BLaER1 treated with 17β-estradiol and CSF1 and Interleukin-3, amounts not matched to agents 10 nM and 100 nM (cell line): ENCODE measurements around the gene TTLL8.

Experiments used
- H3K27ac ChIP-seq, 11 experiments: shearing (Covaris generic); formaldehyde crosslinking; 2 replicates each; pipeline ENCODE4 v1.8.1; 2022
- H3K27me3 ChIP-seq, 11 experiments: shearing (Covaris generic); formaldehyde crosslinking; 2 replicates each; pipeline ENCODE4 v1.8.1; 2022
- H3K36me3 ChIP-seq, 11 experiments: shearing (Covaris generic); formaldehyde crosslinking; 2 replicates each; pipeline ENCODE4 v1.8.1; 2022
- H3K4me1 ChIP-seq, 10 experiments: shearing (Covaris generic); formaldehyde crosslinking; 2 replicates each; pipeline ENCODE4 v1.8.1; 2022
- H3K4me2 ChIP-seq, 11 experiments: shearing (Covaris generic); formaldehyde crosslinking; 2 replicates each; pipeline ENCODE4 v1.8.1; 2022
- H3K4me3 ChIP-seq, 10 experiments: shearing (Covaris generic); formaldehyde crosslinking; 2 replicates each; pipeline ENCODE4 v1.8.1; 2022
- H3K9ac ChIP-seq, 11 experiments: shearing (Covaris generic); formaldehyde crosslinking; 2 replicates each; pipeline ENCODE4 v1.8.1; 2022
- H3K9me3 ChIP-seq, 11 experiments: shearing (Covaris generic); formaldehyde crosslinking; replicated peaks in 1 of 11; 2 replicates each; pipeline ENCODE4 v1.8.1; 2022
- H4K20me1 ChIP-seq, 11 experiments: shearing (Covaris generic); formaldehyde crosslinking; 2 replicates each; pipeline ENCODE4 v1.8.1; 2022
- Cebpa-rat ChIP-seq, 11 experiments: shearing (Covaris generic); IDR thresholded peaks; 2 replicates each; pipeline ENCODE4 v1.8.1; 2022

Gene TTLL8

GRCh38 chr22:50078246-50078645, 20.1 kb upstream of the TTLL8 start:
- peaks cover 44 to 86% (median 48%) of the 10 kb centered on the region in 10 experiments for H3K4me1 ChIP-seq
- peaks cover 0 to 2% (median 0%) of the 10 kb centered on the region in 11 experiments; a peak in 1 of 22 replicates for H3K36me3 ChIP-seq
- H3K9ac ChIP-seq: no peak overlapping the region
- H4K20me1 ChIP-seq: 0 out of 22 replicates have a peak, but pooled peaks cover 0 to 4% (median 0%) of the 10 kb centered on the region in 11 experiments
- H3K27ac ChIP-seq: no peak overlapping the region
- H3K4me2 ChIP-seq: peak overlapping the region in 9 of 11 experiments; percentile 5 to 93 (median 35); a peak in 13 of 22 replicates
- no peaks in the 10 kb centered on the region for H3K9me3 ChIP-seq
- no peak overlapping the region for H3K4me3 ChIP-seq
- no peaks in the 10 kb centered on the region for H3K27me3 ChIP-seq
- no peak for TF ChIP-seq Cebpa-rat (IDR thresholded peaks at IDR 0.05)

DNA sequence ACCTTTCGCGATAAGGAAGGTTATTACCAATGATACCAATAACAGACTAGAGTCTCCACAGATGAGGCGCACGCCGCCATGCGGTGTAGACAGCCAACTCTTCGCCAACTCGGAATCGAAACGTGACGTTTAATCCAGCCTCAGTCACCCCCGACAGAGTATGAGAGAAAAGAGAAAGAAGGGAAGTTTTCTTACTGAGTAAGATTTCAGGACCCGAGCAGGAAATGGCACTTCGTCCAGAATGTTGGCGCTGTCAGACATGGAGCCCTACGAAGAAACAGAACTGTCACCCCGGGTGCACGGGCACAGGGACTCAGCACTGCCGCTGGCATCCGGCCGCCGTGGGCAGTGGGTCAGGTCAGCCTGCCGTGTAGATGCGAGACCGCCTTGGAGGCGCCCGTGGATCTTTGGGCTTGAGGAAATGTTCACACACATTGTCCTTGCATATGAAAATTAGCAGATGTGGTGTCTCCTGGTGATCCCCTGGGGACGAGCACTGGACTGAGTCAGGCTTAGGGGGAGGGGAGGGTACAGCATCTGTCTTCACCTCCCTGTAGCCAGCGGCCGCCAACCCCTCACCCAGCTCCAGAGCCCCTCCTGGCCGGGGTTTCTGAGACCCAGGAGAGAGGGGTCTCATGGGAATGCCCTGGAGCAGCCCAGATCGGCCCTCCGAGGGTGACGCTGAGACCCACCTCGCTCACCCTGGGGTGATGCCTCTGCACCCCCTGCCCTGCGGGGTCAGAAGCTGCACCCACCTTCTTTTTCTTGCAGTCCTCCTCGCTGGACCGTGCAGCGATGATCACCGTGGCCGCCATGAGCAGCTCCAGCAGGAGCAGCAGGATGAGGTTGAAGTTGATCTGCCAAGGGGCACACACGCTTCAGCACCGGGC, 18.8 kb upstream of the TTLL8 start:
- 0 out of 22 replicates have a peak, but pooled peaks cover 0 to 4% (median 0%) of the 10 kb centered on the region in 11 experiments for H4K20me1 ChIP-seq
- H3K9ac ChIP-seq: no peak overlapping the region
- H3K4me2 ChIP-seq: peak overlapping the region; percentile 43 to 93 (median 78)
- no peak overlapping the region; a peak in 2 of 22 replicates for H3K27ac ChIP-seq
- no peak overlapping the region for H3K4me3 ChIP-seq
- H3K9me3 ChIP-seq: no peaks in the 10 kb centered on the region
- TF ChIP-seq Cebpa-rat (IDR thresholded peaks at IDR 0.05): no peak
- H3K4me1 ChIP-seq: peaks cover 35 to 73% (median 49%) of the 10 kb centered on the region in 10 experiments
- H3K27me3 ChIP-seq: no peaks in the 10 kb centered on the region
- peaks cover 0 to 11% (median 0%) of the 10 kb centered on the region in 11 experiments; a peak in 2 of 22 replicates for H3K36me3 ChIP-seq

- no peaks in the 10 kb centered on the region for H3K9me3 ChIP-seq
- no peak for TF ChIP-seq Cebpa-rat (IDR thresholded peaks at IDR 0.05)
- no peak overlapping the region for H3K9ac ChIP-seq
- H3K4me2 ChIP-seq: peak overlapping the region; percentile 43 to 93 (median 78); a peak in 21 of 22 replicates
- no peak overlapping the region for H3K27ac ChIP-seq
- H3K4me1 ChIP-seq: peaks cover 26 to 53% (median 47%) of the 10 kb centered on the region in 10 experiments
- no peaks in the 10 kb centered on the region for H3K27me3 ChIP-seq
- H4K20me1 ChIP-seq: 0 out of 22 replicates have a peak, but pooled peaks cover 0 to 11% (median 0%) of the 10 kb centered on the region in 11 experiments
- no peak overlapping the region for H3K4me3 ChIP-seq
- H3K36me3 ChIP-seq: peaks cover 0 to 16% (median 0%) of the 10 kb centered on the region in 11 experiments; a peak in 3 of 22 replicates
Observed at GRCh38 chr22:50074551-50075530, 16.7 kb upstream of the TTLL8 start.

DNA sequence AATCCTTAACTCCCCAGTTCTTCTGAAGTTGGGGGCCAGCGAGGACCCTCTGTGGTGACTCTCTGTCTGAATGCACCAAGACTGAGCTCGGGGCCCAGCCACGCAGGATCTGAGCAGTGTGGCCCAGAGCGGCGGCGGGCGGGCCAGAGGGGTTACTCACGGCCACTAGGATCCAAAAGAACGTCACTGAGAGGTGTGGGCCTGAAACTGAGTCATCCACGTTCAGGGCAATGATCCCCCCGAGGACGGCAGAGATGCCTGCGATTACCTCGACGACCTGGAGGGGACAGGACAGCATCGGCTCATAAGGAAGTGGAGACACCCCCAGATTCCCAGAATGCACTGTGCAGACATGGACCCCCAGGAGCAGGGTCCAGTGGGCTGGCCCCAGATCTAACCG, 16.0 kb upstream of the TTLL8 start:
- H3K36me3 ChIP-seq: peaks cover 0 to 16% (median 0%) of the 10 kb centered on the region in 11 experiments; a peak in 3 of 22 replicates
- 0 out of 22 replicates have a peak, but pooled peaks cover 0 to 11% (median 0%) of the 10 kb centered on the region in 11 experiments for H4K20me1 ChIP-seq
- H3K27me3 ChIP-seq: no peaks in the 10 kb centered on the region
- H3K9me3 ChIP-seq: no peaks in the 10 kb centered on the region
- no peak for TF ChIP-seq Cebpa-rat (IDR thresholded peaks at IDR 0.05)
- H3K4me2 ChIP-seq: no peak overlapping the region
- no peak overlapping the region for H3K9ac ChIP-seq
- H3K4me1 ChIP-seq: peaks cover 26 to 51% (median 45%) of the 10 kb centered on the region in 10 experiments
- no peak overlapping the region for H3K27ac ChIP-seq
- no peak overlapping the region for H3K4me3 ChIP-seq

DNA sequence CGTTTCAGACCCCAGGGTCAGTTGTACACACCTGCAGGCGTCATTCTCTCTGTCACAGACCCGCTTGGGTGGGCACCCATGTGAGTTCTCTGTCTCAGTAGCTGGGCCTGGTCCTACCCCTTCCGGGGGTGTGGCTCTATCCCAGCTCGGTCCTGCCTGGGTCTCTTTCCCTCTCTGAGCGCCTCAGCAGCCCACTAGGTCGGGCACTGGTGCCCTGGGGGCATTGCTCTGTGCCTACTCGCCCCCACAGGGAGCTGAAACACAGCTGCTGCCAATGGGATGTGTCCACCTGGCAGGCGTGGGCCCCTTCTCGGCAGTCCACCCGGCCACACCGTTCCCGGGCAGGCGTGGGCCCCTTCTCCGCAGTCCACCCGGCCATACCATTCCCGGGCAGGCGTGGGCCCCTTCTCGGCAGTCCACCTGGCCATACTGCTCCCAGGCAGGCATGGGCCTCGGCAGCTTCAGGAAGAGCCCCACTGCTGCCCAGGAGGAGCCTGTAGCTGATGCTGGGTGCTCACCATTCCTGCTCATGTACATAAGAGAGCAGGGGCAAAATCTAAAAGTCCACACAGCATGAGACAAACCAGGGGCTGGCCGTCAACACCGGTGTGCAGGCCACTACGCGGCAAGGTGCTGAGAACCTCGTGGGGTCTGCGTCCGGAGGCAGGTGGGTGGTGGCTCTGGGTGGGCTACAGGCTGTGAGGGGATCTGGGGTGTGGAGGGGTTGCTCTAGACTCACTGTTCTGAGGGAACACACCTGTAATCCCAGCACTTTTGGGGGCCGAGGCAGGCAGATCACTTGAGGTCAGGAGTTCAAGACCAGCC, 14.8 kb upstream of the TTLL8 start:
- Histone ChIP-seq H3K9me3 (no peaks in the 10 kb centered on the region), H3K4me1 (peaks cover 26 to 39% (median 35%) of the 10 kb centered on the region in 10 experiments), H3K27me3 (no peaks in the 10 kb centered on the region), H3K4me2 (no peak overlapping the region), H3K36me3 (peaks cover 0 to 16% (median 0%) of the 10 kb centered on the region in 11 experiments; a peak in 3 of 22 replicates), H4K20me1 (0 out of 22 replicates have a peak, but pooled peaks cover 0 to 11% (median 0%) of the 10 kb centered on the region in 11 experiments), H3K4me3 (no peak overlapping the region), H3K9ac (0 out of 22 replicates have a peak overlapping the region, but pooled peaks of 1 of the 11 experiments have one; percentile 29), H3K27ac (no peak overlapping the region)
- no peak for TF ChIP-seq Cebpa-rat (IDR thresholded peaks at IDR 0.05)

DNA sequence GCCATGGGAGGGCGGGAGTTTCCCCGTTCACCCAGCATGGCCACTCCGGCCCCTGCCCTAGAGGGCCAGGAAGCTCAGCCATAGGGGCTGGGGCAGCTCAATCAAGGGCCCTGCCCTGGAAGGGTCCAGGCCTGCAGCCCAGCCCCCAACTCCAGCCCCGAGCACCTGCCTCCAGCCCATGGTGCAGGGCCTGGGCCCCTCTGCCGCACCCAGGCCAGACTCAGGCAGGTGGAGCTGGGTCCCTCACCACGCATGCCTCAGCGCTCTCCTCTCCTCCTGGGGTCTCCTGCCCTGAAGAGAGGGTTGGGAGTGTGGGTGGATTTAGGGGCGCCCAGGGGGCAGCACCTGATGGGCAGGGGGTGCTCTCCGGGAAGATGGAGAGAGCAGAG, 14.1 kb upstream of the TTLL8 start:
- Histone ChIP-seq H3K27me3 (no peaks in the 10 kb centered on the region), H3K36me3 (peaks cover 0 to 16% (median 0%) of the 10 kb centered on the region in 11 experiments; a peak in 3 of 22 replicates), H3K9ac (0 out of 22 replicates have a peak overlapping the region, but pooled peaks of 1 of the 11 experiments have one; percentile 41), H3K4me2 (no peak overlapping the region), H3K4me3 (no peak overlapping the region), H4K20me1 (0 out of 22 replicates have a peak, but pooled peaks cover 0 to 11% (median 0%) of the 10 kb centered on the region in 11 experiments), H3K9me3 (no peaks in the 10 kb centered on the region), H3K4me1 (peaks cover 22 to 36% (median 30%) of the 10 kb centered on the region in 10 experiments), H3K27ac (no peak overlapping the region)
- no peak for TF ChIP-seq Cebpa-rat (IDR thresholded peaks at IDR 0.05)

DNA sequence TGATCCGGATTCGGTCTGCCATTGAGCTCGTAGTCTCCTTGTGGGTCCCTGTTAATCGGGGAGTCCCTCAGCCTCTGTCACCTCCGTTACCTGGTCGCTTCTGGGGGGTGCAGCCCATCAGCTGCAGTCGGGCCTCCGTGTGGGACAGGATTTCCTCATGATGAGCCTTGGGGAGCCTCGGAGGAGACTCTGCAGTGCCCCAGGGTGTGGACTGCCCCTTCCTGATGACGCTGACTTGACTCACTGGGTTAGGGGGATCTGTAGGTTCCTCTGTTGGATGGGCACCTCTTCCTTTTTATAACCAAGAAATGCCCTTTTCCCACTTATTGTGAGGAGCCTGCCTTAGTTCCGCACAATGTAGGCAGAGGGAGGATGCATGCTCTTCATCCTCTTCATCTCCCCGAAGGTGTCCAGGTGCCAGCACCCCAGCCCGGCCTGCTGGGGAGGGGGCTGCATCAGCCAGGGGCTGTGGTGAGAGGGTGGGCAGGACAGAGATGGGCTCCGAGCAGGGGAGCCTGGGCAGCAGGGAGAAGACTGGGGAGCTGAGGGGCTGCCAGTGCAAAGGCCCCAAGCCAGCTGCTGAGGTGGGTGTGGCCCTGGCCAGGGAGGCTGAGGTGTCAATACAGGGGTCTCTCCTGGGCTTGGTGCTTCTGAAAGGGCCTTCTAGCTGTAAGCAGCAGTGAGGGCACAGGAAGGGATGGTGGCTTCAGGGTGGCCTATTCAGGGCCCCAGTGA, 13.5 kb upstream of the TTLL8 start:
- no peak overlapping the region for H3K27ac ChIP-seq
- no peak overlapping the region for H3K4me2 ChIP-seq
- no peaks in the 10 kb centered on the region for H3K27me3 ChIP-seq
- TF ChIP-seq Cebpa-rat (IDR thresholded peaks at IDR 0.05): no peak
- peaks cover 0 to 16% (median 0%) of the 10 kb centered on the region in 11 experiments; a peak in 3 of 22 replicates for H3K36me3 ChIP-seq
- no peaks in the 10 kb centered on the region for H3K9me3 ChIP-seq
- H3K4me1 ChIP-seq: peaks cover 16 to 36% (median 30%) of the 10 kb centered on the region in 10 experiments
- no peak overlapping the region for H3K9ac ChIP-seq
- H3K4me3 ChIP-seq: no peak overlapping the region
- H4K20me1 ChIP-seq: 0 out of 22 replicates have a peak, but pooled peaks cover 0 to 11% (median 0%) of the 10 kb centered on the region in 11 experiments
